Measurements from ENCODE around the gene FAM83G. TPM values are rescaled to one million over a fixed set of nuclear protein-coding genes. Genes with fewer than 3 reads are reported as not detected.

Gene FAM83G
- total RNA-seq, 5 donors from 2014 or later (not counting 1 experiment from before 2014, with no cell fraction given) = 4.9 to 23.3 (median 20.8) TPM

GRCh38 chr17:18986541-18987229 is 17.9 kb downstream of the FAM83G start:
- DNase-seq (no peak), ATAC-seq (replicated peaks in 1 of 4) (no peak)
- H3K36me3 Mint-ChIP-seq = peaks cover 14% of the 10 kb centered on the region
- Histone ChIP-seq H3K4me3 (ENCODE audit: control insufficient read depth in 1 of 2, extremely low read depth in 1 of 2, low read length in 1 of 2) (no peak overlapping the region), H3K36me3 (ENCODE audit: control insufficient read depth in 2 of 2, extremely low read depth in 1 of 2, insufficient read depth in 1 of 2, low read length in 1 of 2) (peaks cover 0 to 6% of the 10 kb centered on the region in 2 donors), H3K9me3 (no peaks in the 10 kb centered on the region), H3K27ac (ENCODE audit: low read length) (no peak overlapping the region), H3K27me3 (replicated peaks in 1 of 2; ENCODE audit: control insufficient read depth in 2 of 2, extremely low read depth in 1 of 2, insufficient read depth in 2 of 2, low read length in 1 of 2) (no peaks in the 10 kb centered on the region), H3K4me1 (ENCODE audit: control insufficient read depth in 1 of 2, extremely low read depth in 1 of 2, insufficient read depth in 2 of 2, low read length in 2 of 2) (peaks cover 0 to 12% of the 10 kb centered on the region in 2 experiments)
- 64% methylated on average over 16 of the region's 21 CpGs for WGBS (ENCODE audit: insufficient coverage)
- CTCF ChIA-PET = no interaction called here
- no peak overlapping the region for H3K4me3 Mint-ChIP-seq
- POLR2A ChIA-PET = no interaction called here
- H3K27me3 Mint-ChIP-seq = no peaks in the 10 kb centered on the region
- no peaks in the 10 kb centered on the region for H3K9me3 Mint-ChIP-seq
- H3K4me1 Mint-ChIP-seq = peaks cover 0 to 12% (median 12%) of the 10 kb centered on the region in 3 donors
- H3K27ac Mint-ChIP-seq = no peak overlapping the region

GRCh38 chr17:18985475-18985874 is 19.1 kb downstream of the FAM83G start:
- H3K4me3 ChIP-seq (ENCODE audit: control insufficient read depth in 1 of 2, extremely low read depth in 1 of 2, low read length in 1 of 2) = no peak overlapping the region
- no peaks in the 10 kb centered on the region for H3K27me3 ChIP-seq (replicated peaks in 1 of 2; ENCODE audit: control insufficient read depth in 2 of 2, extremely low read depth in 1 of 2, insufficient read depth in 2 of 2, low read length in 1 of 2)
- H3K9me3 ChIP-seq = no peaks in the 10 kb centered on the region
- ATAC-seq (replicated peaks in 1 of 4) (no peak), DNase-seq (no peak)
- Mint-ChIP-seq H3K27ac (no peak overlapping the region), H3K4me1 (peaks cover 0 to 12% (median 8%) of the 10 kb centered on the region in 3 donors), H3K27me3 (no peaks in the 10 kb centered on the region), H3K36me3 (peaks cover 14% of the 10 kb centered on the region), H3K4me3 (no peak overlapping the region), H3K9me3 (no peaks in the 10 kb centered on the region)
- peaks cover 0 to 6% of the 10 kb centered on the region in 2 experiments for H3K4me1 ChIP-seq (ENCODE audit: control insufficient read depth in 1 of 2, extremely low read depth in 1 of 2, insufficient read depth in 2 of 2, low read length in 2 of 2)
- POLR2A ChIA-PET = interaction anchor here (0.5 to 0.6 kb wide), 2 partner anchors 12 to 37 kb away, joined by 3 to 4 read pairs; no protein-coding TSS in a partner anchor
- H3K36me3 ChIP-seq (ENCODE audit: control insufficient read depth in 2 of 2, extremely low read depth in 1 of 2, insufficient read depth in 1 of 2, low read length in 1 of 2) = peaks cover 0 to 6% of the 10 kb centered on the region in 2 donors
- CTCF ChIA-PET = no interaction called here
- H3K27ac ChIP-seq (ENCODE audit: low read length) = no peak overlapping the region
- 96% methylated on average over 5 of the region's 9 CpGs for WGBS (ENCODE audit: insufficient coverage)

GRCh38 chr17:18984273-18985114 is 20.1 kb downstream of the FAM83G start:
- no peak overlapping the region for H3K27ac ChIP-seq (ENCODE audit: low read length)
- 96% methylated on average over 14 of the region's 21 CpGs for WGBS (ENCODE audit: insufficient coverage)
- no peaks in the 10 kb centered on the region for H3K9me3 ChIP-seq
- H3K36me3 Mint-ChIP-seq = peaks cover 11% of the 10 kb centered on the region
- H3K27ac Mint-ChIP-seq = no peak overlapping the region
- H3K9me3 Mint-ChIP-seq = no peaks in the 10 kb centered on the region
- H3K4me3 Mint-ChIP-seq = no peak overlapping the region
- H3K27me3 ChIP-seq (replicated peaks in 1 of 2; ENCODE audit: control insufficient read depth in 2 of 2, extremely low read depth in 1 of 2, insufficient read depth in 2 of 2, low read length in 1 of 2) = no peaks in the 10 kb centered on the region
- peaks cover 0 to 10% (median 8%) of the 10 kb centered on the region in 3 donors for H3K4me1 Mint-ChIP-seq
- no peak for ATAC-seq (replicated peaks in 1 of 4)
- H3K4me1 ChIP-seq (ENCODE audit: control insufficient read depth in 1 of 2, extremely low read depth in 1 of 2, insufficient read depth in 2 of 2, low read length in 2 of 2) = peaks cover 0 to 6% of the 10 kb centered on the region in 2 experiments
- ChIA-PET POLR2A (no interaction called here), CTCF (no interaction called here)
- no peak for DNase-seq
- no peak overlapping the region for H3K4me3 ChIP-seq (ENCODE audit: control insufficient read depth in 1 of 2, extremely low read depth in 1 of 2, low read length in 1 of 2)
- H3K36me3 ChIP-seq (ENCODE audit: control insufficient read depth in 2 of 2, extremely low read depth in 1 of 2, insufficient read depth in 1 of 2, low read length in 1 of 2) = peaks cover 0 to 6% of the 10 kb centered on the region in 2 donors
- H3K27me3 Mint-ChIP-seq = no peaks in the 10 kb centered on the region

- peaks cover 8 to 25% of the 10 kb centered on the region in 2 donors for H3K36me3 ChIP-seq (ENCODE audit: control insufficient read depth in 2 of 2, extremely low read depth in 1 of 2, insufficient read depth in 1 of 2, low read length in 1 of 2)
- H3K4me1 Mint-ChIP-seq = no peaks in the 10 kb centered on the region
- peaks cover 0 to 3% of the 10 kb centered on the region in 2 experiments for H3K4me1 ChIP-seq (ENCODE audit: control insufficient read depth in 1 of 2, extremely low read depth in 1 of 2, insufficient read depth in 2 of 2, low read length in 2 of 2)
- no peaks in the 10 kb centered on the region for H3K27me3 ChIP-seq (replicated peaks in 1 of 2; ENCODE audit: control insufficient read depth in 2 of 2, extremely low read depth in 1 of 2, insufficient read depth in 2 of 2, low read length in 1 of 2)
- CTCF ChIA-PET = no interaction called here
- no peaks in the 10 kb centered on the region for H3K9me3 Mint-ChIP-seq
- no peaks in the 10 kb centered on the region for H3K27me3 Mint-ChIP-seq
- ATAC-seq (replicated peaks in 1 of 4) = no peak
- no peak overlapping the region for H3K27ac ChIP-seq (ENCODE audit: low read length)
- POLR2A ChIA-PET = no interaction called here
- H3K9me3 ChIP-seq = no peaks in the 10 kb centered on the region
- no peak overlapping the region for H3K4me3 Mint-ChIP-seq
- no peak overlapping the region for H3K27ac Mint-ChIP-seq
- H3K4me3 ChIP-seq (ENCODE audit: control insufficient read depth in 1 of 2, extremely low read depth in 1 of 2, low read length in 1 of 2) = no peak overlapping the region
- WGBS (ENCODE audit: insufficient coverage) = 91% methylated on average over 28 of the region's 30 CpGs
- H3K36me3 Mint-ChIP-seq = peaks cover 1% of the 10 kb centered on the region
- no peak for DNase-seq
Measured at GRCh38 chr17:18981642-18982424, 22.7 kb downstream of the FAM83G start.

DNA sequence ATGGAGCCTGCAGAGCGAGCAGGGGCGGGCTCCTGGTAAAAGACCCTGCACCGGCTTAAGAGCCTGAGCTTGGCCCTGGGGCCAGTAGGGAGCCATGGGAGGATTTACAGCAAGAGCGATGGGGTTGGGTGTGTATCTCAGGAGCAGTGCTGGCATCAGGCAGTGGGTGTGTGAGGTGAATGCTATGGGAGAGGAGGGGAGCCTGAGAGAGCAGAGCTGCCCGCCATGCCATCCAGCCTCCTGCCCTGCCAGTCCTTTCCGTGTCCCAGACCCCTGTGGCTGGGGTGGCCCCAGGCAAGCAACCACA is 23.3 kb downstream of the FAM83G start:
- no peaks in the 10 kb centered on the region for H3K9me3 Mint-ChIP-seq
- Histone ChIP-seq H3K4me1 (ENCODE audit: control insufficient read depth in 1 of 2, extremely low read depth in 1 of 2, insufficient read depth in 2 of 2, low read length in 2 of 2) (no peaks in the 10 kb centered on the region), H3K27ac (ENCODE audit: low read length) (no peak overlapping the region), H3K9me3 (no peaks in the 10 kb centered on the region), H3K4me3 (ENCODE audit: control insufficient read depth in 1 of 2, extremely low read depth in 1 of 2, low read length in 1 of 2) (no peak overlapping the region), H3K27me3 (replicated peaks in 1 of 2; ENCODE audit: control insufficient read depth in 2 of 2, extremely low read depth in 1 of 2, insufficient read depth in 2 of 2, low read length in 1 of 2) (no peaks in the 10 kb centered on the region), H3K36me3 (ENCODE audit: control insufficient read depth in 2 of 2, extremely low read depth in 1 of 2, insufficient read depth in 1 of 2, low read length in 1 of 2) (peaks cover 8 to 26% of the 10 kb centered on the region in 2 donors)
- ChIA-PET CTCF (no interaction called here), POLR2A (no interaction called here)
- DNase-seq (no peak), ATAC-seq (replicated peaks in 1 of 4) (no peak)
- no peak overlapping the region for H3K27ac Mint-ChIP-seq
- no peaks in the 10 kb centered on the region for H3K27me3 Mint-ChIP-seq
- peaks cover 4% of the 10 kb centered on the region for H3K36me3 Mint-ChIP-seq
- WGBS (ENCODE audit: insufficient coverage) = 100% methylated on average over 3 of the region's 6 CpGs
- H3K4me1 Mint-ChIP-seq = no peaks in the 10 kb centered on the region
- H3K4me3 Mint-ChIP-seq = no peak overlapping the region

- no peak overlapping the region for H3K4me3 ChIP-seq (ENCODE audit: control insufficient read depth in 1 of 2, extremely low read depth in 1 of 2, low read length in 1 of 2)
- peaks cover 8 to 27% of the 10 kb centered on the region in 2 donors for H3K36me3 ChIP-seq (ENCODE audit: control insufficient read depth in 2 of 2, extremely low read depth in 1 of 2, insufficient read depth in 1 of 2, low read length in 1 of 2)
- no peaks in the 10 kb centered on the region for H3K4me1 ChIP-seq (ENCODE audit: control insufficient read depth in 1 of 2, extremely low read depth in 1 of 2, insufficient read depth in 2 of 2, low read length in 2 of 2)
- no peak overlapping the region for H3K27ac ChIP-seq (ENCODE audit: low read length)
- H3K4me3 Mint-ChIP-seq = no peak overlapping the region
- no peaks in the 10 kb centered on the region for H3K9me3 ChIP-seq
- peaks cover 4% of the 10 kb centered on the region for H3K36me3 Mint-ChIP-seq
- H3K9me3 Mint-ChIP-seq = no peaks in the 10 kb centered on the region
- CTCF ChIA-PET = no interaction called here
- H3K4me1 Mint-ChIP-seq = no peaks in the 10 kb centered on the region
- POLR2A ChIA-PET = no interaction called here
- no peak overlapping the region for H3K27ac Mint-ChIP-seq
- no peaks in the 10 kb centered on the region for H3K27me3 Mint-ChIP-seq
- no peak for ATAC-seq (replicated peaks in 1 of 4)
- DNase-seq = no peak
- H3K27me3 ChIP-seq (replicated peaks in 1 of 2; ENCODE audit: control insufficient read depth in 2 of 2, extremely low read depth in 1 of 2, insufficient read depth in 2 of 2, low read length in 1 of 2) = no peaks in the 10 kb centered on the region
- 93% methylated on average over 4 of the region's 13 CpGs for WGBS (ENCODE audit: insufficient coverage)
Measured at GRCh38 chr17:18980682-18981334, 23.8 kb downstream of the FAM83G start.
